GM12891 (cell line): ENCODE measurements around the gene CMIP.

ENCODE experiments used
- PAX5 ChIP-seq: IDR thresholded peaks from 2 replicates; pipeline ENCODE4 v1.6.1; 2011; ENCODE audit warnings: low read length, moderate library complexity, mild to moderate bottlenecking; ENCODE audit not compliant: insufficient read depth, severe bottlenecking
- POLR2A ChIP-seq: IDR thresholded peaks from 2 replicates; pipeline ENCODE4 v1.6.1; 2011; ENCODE audit warnings: low read depth, low read length, control low read depth
- POLR2AphosphoS5 ChIP-seq: IDR thresholded peaks from 2 replicates; pipeline ENCODE4 v1.6.1; 2011; ENCODE audit warnings: low read depth, low read length, control low read depth
- POU2F2 ChIP-seq: IDR thresholded peaks from 2 replicates; pipeline ENCODE4 v1.6.1; 2011; ENCODE audit warnings: low read depth, mild to moderate bottlenecking, control low read depth, low read length, moderate library complexity
- SPI1 ChIP-seq: IDR thresholded peaks from 2 replicates; pipeline ENCODE4 v1.6.1; 2011; ENCODE audit warnings: low read depth, low read length, control low read depth
- TAF1 ChIP-seq: IDR thresholded peaks from 2 replicates; pipeline ENCODE4 v1.6.1; 2011; ENCODE audit warnings: low read depth, low read length, control low read depth

GRCh38 chr16:81445143-81445961 is 744 bp downstream of the CMIP start:
- TF ChIP-seq POLR2A (no peak), TAF1 (no peak), SPI1 (no peak), POLR2AphosphoS5 (no peak), PAX5 (no peak), POU2F2 (no peak)
